Measurements from ENCODE around the gene AUP1. TPM values are rescaled to one million over a fixed set of nuclear protein-coding genes. Genes with fewer than 3 reads are reported as not detected.

The AUP1 gene
- total RNA-seq, 1 donor from 2014 or later: 117 TPM

GRCh38 chr2:74501335-74502071 is 28.0 kb downstream of the AUP1 start:
- no peaks in the 10 kb centered on the region for H3K9me3 Mint-ChIP-seq (ENCODE audit: unreplicated experiment)
- peak overlapping the region; percentile 83 for H3K4me3 Mint-ChIP-seq (ENCODE audit: unreplicated experiment)
- TF ChIP-seq CTCF (IDR thresholded peaks at IDR 0.05; ENCODE audit: unreplicated experiment): no peak
- H3K27me3 Mint-ChIP-seq (ENCODE audit: unreplicated experiment): peaks cover 48% of the 10 kb centered on the region
- H3K36me3 Mint-ChIP-seq (ENCODE audit: low read depth, unreplicated experiment): peaks cover 9% of the 10 kb centered on the region
- no peak for DNase-seq (ENCODE audit: low spot score)
- peaks cover 14% of the 10 kb centered on the region for H3K4me1 Mint-ChIP-seq (ENCODE audit: unreplicated experiment)
- no peak overlapping the region for H3K27ac Mint-ChIP-seq (ENCODE audit: unreplicated experiment)

- H3K9me3 Mint-ChIP-seq (ENCODE audit: unreplicated experiment): no peaks in the 10 kb centered on the region
- H3K4me3 Mint-ChIP-seq (ENCODE audit: unreplicated experiment): no peak overlapping the region
- H3K4me1 Mint-ChIP-seq (ENCODE audit: unreplicated experiment): peaks cover 13% of the 10 kb centered on the region
- H3K27ac Mint-ChIP-seq (ENCODE audit: unreplicated experiment): no peak overlapping the region
- no peak for TF ChIP-seq CTCF (IDR thresholded peaks at IDR 0.05; ENCODE audit: unreplicated experiment)
- H3K27me3 Mint-ChIP-seq (ENCODE audit: unreplicated experiment): peaks cover 48% of the 10 kb centered on the region
- DNase-seq (ENCODE audit: low spot score): no peak
- H3K36me3 Mint-ChIP-seq (ENCODE audit: low read depth, unreplicated experiment): peaks cover 8% of the 10 kb centered on the region
These were observed 28.9 kb downstream of the AUP1 start for GRCh38 chr2:74500578-74500946.

- Mint-ChIP-seq H3K36me3 (ENCODE audit: low read depth, unreplicated experiment) (peaks cover 5% of the 10 kb centered on the region), H3K27ac (ENCODE audit: unreplicated experiment) (no peak overlapping the region), H3K4me3 (ENCODE audit: unreplicated experiment) (no peak overlapping the region), H3K4me1 (ENCODE audit: unreplicated experiment) (peaks cover 13% of the 10 kb centered on the region), H3K9me3 (ENCODE audit: unreplicated experiment) (no peaks in the 10 kb centered on the region), H3K27me3 (ENCODE audit: unreplicated experiment) (peaks cover 45% of the 10 kb centered on the region)
- TF ChIP-seq CTCF (IDR thresholded peaks at IDR 0.05; ENCODE audit: unreplicated experiment): no peak
- DNase-seq (ENCODE audit: low spot score): no peak
These were observed 29.4 kb downstream of the AUP1 start for GRCh38 chr2:74499940-74500577.

GRCh38 chr2:74499267-74499939 is 30.1 kb downstream of the AUP1 start, which contains the start of gene LBX2:
Gene LBX2 (minus strand): TSS chr2:74499603. CDS start chr2:74499537, 66 bp downstream.
- Mint-ChIP-seq H3K4me1 (ENCODE audit: unreplicated experiment) (peaks cover 13% of the 10 kb centered on the region), H3K36me3 (ENCODE audit: low read depth, unreplicated experiment) (no peaks in the 10 kb centered on the region), H3K4me3 (ENCODE audit: unreplicated experiment) (peak within 1 kb of the TSS; percentile 78), H3K27me3 (ENCODE audit: unreplicated experiment) (peaks cover 41% of the 10 kb centered on the region), H3K9me3 (ENCODE audit: unreplicated experiment) (no peaks in the 10 kb centered on the region), H3K27ac (ENCODE audit: unreplicated experiment) (no peak within 1 kb of the TSS)
- no peak for DNase-seq (ENCODE audit: low spot score)
- no peak for TF ChIP-seq CTCF (IDR thresholded peaks at IDR 0.05; ENCODE audit: unreplicated experiment)
